Uterus (tissue), 2 donors: ENCODE results near the gene INF2.

Source experiments
- POLR2A ChIP-seq, 2 donors: fragments of 450-650 bp; IDR thresholded peaks; one replicate each; pipeline ENCODE4 v1.6.1; 2016; ENCODE audit warnings: antibody characterized with exemption in 2 of 2, mild to moderate bottlenecking in 1 of 2, moderate library complexity in 1 of 2
- TF ChIP-seq, protein P1 (sequence below), 4 experiments: fragments of 200-600 bp in 2 of 4; fragments of 450-650 bp in 2 of 4; sonication (generic) in 2 of 4; IDR thresholded peaks; one replicate each; pipeline ENCODE4 v1.5.1; 2016 to 2019; ENCODE audit warnings: antibody characterized with exemption in 4 of 4, mild to moderate bottlenecking in 2 of 4, moderate library complexity in 1 of 4

DNA sequence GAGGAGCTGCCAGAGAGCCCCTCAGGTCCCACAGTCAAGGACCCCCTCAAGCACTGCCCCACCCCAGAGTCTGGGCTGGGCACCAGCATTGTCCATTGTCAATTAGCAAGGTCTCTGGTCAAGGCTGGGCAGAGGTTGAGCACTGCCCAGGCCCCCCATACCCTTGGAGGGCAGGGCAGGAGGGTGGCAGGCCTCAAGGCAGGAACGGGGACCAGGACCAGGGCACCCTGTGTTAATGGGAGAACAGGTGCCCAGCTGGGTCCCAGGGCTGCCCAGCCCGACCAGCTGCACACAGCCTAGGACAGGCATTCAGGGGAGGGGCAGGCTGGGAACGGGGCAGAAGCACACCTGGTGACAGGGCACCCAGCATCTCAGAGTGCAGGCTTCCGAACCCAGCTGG, 82.0 kb downstream of the INF2 start:
- TF ChIP-seq, protein P1, sequence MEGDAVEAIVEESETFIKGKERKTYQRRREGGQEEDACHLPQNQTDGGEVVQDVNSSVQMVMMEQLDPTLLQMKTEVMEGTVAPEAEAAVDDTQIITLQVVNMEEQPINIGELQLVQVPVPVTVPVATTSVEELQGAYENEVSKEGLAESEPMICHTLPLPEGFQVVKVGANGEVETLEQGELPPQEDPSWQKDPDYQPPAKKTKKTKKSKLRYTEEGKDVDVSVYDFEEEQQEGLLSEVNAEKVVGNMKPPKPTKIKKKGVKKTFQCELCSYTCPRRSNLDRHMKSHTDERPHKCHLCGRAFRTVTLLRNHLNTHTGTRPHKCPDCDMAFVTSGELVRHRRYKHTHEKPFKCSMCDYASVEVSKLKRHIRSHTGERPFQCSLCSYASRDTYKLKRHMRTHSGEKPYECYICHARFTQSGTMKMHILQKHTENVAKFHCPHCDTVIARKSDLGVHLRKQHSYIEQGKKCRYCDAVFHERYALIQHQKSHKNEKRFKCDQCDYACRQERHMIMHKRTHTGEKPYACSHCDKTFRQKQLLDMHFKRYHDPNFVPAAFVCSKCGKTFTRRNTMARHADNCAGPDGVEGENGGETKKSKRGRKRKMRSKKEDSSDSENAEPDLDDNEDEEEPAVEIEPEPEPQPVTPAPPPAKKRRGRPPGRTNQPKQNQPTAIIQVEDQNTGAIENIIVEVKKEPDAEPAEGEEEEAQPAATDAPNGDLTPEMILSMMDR (IDR thresholded peaks at IDR 0.05) = no peak
- no peak for TF ChIP-seq POLR2A (IDR thresholded peaks at IDR 0.05)
